Endometrial microvascular endothelial cells (primary cell): ENCODE results near the gene TMIGD3. TPM values are rescaled to one million over a fixed set of nuclear protein-coding genes. Genes with fewer than 3 reads are reported as not detected.
"Not testable (repeated sequence)": the region's sequence is repeated elsewhere in the genome, so short reads cannot be mapped to it uniquely, and the experiment has no call there.

ENCODE experiments used
- in situ Hi-C: cut with HindIII; loops from 2 replicates; pipeline ENCODE4 v1.10.0; 2017; ENCODE audit warnings: low sequenced_read_pairs, low pct_unique_long_range_greater_than_20kb; ENCODE audit errors: inconsistent ontology term
- total RNA-seq: library from RNA; depleted of rRNA; stranded (reverse); fragments of >200 nt; gene quantifications from one replicate; pipeline ENCODE4 v1.2.3, GENCODE V29; 2015; ENCODE audit errors: inconsistent ontology term

The TMIGD3 gene
- not detected for total RNA-seq

DNA sequence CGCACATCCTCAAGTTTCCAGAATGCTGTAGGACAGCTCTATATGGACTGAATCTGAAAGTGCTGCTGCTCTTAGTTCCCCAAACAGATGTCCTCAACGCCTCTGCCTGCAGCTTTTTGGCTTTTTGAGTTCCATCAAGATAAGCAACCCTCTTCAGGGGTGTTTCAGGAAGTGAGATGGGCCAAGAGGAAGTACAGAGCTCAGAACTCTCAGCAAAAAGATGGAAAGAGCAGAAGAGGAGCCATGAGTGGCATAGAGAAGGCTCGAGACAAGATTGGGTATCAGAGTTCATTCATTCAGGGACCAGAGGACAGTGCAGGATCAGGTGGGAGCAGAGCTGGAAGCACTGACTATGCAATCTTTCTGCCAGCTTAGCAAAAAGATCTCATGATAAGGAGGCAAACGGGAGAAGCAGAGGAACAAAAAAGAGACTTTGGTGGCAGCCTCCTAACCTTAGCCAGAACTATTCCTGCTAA lies at the start of gene TMIGD3, which contains the start of gene ADORA3:
Gene TMIGD3, minus strand, starts transcription at position 49 of the 476 bp plus-strand sequence. CDS start 279 bp downstream, outside the sequence.
Gene ADORA3, minus strand, starts transcription at position 49 of the 476 bp plus-strand sequence. CDS start 279 bp downstream, outside the sequence.
- in situ Hi-C loops: no loop called here

- in situ Hi-C loops: no loop called here
These were observed 49.8 kb upstream of the TMIGD3 start for GRCh38 chr1:111553196-111553595.

DNA sequence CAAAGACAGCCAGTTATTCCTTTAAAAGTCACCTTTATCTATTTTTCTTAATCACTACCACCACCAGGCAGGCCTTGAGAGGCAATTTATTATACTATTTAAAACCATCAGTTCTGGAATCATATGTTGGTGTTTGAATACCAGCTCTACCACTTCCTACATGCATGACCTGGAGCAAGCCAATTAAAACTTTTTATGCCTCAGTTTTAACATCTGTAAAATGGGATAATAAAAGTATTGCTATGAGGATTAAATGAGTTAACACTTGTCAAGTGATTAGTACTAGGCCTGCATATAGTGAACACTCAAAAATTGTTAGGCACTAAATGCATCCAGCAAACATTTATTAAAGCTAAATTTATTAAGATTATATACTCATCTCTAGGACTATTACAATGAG lies 49.2 kb upstream of the TMIGD3 start:
- in situ Hi-C loops: no loop called here

GRCh38 chr1:111551623-111552411 lies 48.4 kb upstream of the TMIGD3 start:
- in situ Hi-C loops: no loop called here

- in situ Hi-C loops: not testable (repeated sequence)
These were observed 44.4 kb upstream of the TMIGD3 start for GRCh38 chr1:111547786-111548185.

- in situ Hi-C loops: no loop called here
These were observed 38.8 kb upstream of the TMIGD3 start for GRCh38 chr1:111542187-111542586.

- in situ Hi-C loops: no loop called here
These were observed 38.3 kb upstream of the TMIGD3 start for GRCh38 chr1:111541721-111542120.

DNA sequence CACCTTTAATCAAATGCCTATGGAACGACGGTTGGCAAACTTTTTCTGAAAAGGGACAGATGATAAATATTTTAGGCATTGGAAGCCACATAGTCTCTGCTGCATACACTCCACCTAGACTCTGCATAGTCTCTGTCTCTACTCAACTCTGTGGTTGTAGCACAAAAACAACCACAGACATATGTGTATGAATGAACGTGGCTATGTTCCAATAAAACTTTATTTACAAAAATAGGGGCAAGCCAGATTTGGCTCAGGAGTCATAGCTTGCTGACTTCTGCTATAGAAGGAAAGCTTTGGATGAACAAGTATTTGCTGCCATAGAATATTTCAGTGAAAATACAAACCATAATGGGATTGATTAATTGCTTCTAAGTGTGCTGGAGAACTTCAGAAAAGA lies 37.5 kb upstream of the TMIGD3 start:
- in situ Hi-C loops: no loop called here

- in situ Hi-C loops: no loop called here
These were observed 35.1 kb upstream of the TMIGD3 start for GRCh38 chr1:111538343-111539025.

- in situ Hi-C loops: no loop called here
These were observed 32.1 kb upstream of the TMIGD3 start for GRCh38 chr1:111535256-111536191.

GRCh38 chr1:111520053-111520452 lies 16.6 kb upstream of the TMIGD3 start:
- in situ Hi-C loops: no loop called here

GRCh38 chr1:111517469-111518225 lies 14.2 kb upstream of the TMIGD3 start:
- in situ Hi-C loops: no loop called here

GRCh38 chr1:111516005-111516535 lies 12.6 kb upstream of the TMIGD3 start:
- in situ Hi-C loops: no loop called here

DNA sequence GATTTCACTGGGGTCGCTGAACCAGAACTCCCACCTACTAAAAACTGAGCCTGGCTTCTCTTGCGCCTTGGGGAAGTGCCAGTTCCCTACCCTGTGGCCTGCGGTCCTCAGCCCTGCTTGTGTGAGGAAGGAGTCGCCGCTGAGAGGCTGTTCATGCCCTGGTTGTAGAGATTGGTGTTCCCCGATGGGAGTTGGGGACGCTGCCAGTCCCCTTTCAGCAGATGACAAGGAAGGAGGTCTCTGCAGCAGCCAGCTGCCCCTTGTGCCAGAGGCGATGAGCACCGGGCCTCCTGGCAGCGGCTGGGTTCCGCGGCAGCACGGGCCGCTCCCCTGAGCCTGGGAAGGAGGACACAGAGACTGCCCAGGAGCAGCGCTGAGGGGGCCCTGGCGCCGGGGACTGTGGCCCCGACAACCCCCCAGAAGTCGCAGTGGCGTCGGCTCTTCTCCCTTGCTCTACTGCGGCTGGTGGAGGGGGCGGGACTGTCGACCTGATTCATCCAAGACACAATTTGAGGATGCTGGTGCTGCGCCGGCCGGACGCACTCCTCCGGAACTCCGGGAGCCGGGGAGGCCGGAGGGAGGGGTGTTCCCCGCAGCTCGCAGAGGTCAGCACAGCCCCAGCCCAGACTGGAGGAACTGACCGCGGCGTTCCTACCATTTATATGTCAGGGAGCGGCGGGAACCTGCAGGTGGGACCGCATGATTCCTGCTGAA lies 12.0 kb upstream of the TMIGD3 start:
- in situ Hi-C loops: no loop called here

DNA sequence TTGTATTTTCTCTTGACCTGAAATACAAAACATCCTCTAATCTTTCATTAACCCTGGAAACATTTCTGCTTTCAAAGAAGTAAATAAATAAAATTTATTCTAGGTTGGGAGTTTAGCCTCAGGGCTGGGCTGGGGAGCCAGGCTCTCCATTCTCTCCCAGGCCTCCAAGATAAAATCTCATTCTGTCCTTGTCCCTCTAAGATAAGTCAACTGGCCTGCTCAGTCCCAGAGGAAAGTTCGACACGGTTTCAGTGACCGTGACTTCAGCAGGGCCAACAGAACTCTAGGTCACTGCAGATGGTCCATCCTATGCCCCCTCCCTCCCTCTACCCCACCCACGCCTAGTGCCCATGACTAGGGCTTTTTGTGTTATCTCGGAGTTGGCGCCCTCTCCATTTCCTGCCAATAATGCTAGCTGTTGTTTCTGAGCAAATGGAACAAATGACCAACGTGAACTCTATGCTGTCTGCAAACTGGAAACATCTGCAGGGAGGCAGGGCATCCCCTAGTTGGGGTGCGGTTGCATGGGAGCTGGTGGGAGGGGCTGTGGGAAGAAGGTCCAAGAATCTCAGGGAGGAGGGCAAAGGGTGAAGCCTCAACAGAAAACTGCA lies 10.1 kb upstream of the TMIGD3 start:
- in situ Hi-C loops: no loop called here

DNA sequence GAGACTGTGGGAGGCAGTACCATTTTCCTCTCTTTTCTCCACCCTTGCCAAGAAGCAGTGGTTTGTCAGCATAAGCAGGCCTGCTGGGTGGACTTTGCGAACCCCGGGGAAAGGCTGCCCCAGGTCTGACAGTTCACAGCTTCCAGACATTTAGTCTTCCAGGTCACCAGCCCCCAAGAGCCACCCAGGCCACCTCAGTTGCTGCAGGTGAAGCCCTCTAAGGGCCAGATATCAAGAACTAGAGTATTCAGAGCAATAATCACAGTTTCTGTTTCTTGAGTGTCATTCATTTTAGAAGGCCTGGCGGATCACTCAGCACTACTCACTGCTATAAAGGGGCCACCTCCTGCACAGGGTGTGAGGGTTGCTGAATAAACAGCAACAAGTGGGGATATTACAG lies 9.5 kb upstream of the TMIGD3 start:
- in situ Hi-C loops: no loop called here
